ENCODE data around the gene GSTM1.

Gene GSTM1

DNA sequence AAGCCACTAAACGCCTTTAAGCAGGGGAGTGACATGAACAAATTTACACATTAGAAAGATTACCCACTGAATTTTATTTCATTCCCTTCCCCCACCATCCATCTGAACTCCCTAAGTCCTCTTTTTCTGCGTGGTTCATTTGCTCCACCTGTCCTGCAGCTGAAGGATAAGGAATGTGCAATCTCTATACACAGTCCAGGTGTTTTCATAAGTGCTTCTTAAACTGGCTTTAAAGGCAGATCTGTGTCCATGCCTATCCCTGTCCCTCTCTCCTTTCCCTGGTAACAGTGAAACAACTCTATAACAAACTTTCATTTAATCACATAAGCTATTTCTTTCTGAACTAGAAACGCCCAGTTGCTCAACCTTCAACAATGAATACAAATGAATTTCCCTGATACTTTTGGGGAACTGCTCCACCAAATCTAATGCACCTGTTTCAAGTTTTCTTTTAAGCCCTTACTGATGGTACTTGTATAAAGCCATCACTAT, 44.8 kb downstream of the GSTM1 start:
- DNase-seq: no peak

DNA sequence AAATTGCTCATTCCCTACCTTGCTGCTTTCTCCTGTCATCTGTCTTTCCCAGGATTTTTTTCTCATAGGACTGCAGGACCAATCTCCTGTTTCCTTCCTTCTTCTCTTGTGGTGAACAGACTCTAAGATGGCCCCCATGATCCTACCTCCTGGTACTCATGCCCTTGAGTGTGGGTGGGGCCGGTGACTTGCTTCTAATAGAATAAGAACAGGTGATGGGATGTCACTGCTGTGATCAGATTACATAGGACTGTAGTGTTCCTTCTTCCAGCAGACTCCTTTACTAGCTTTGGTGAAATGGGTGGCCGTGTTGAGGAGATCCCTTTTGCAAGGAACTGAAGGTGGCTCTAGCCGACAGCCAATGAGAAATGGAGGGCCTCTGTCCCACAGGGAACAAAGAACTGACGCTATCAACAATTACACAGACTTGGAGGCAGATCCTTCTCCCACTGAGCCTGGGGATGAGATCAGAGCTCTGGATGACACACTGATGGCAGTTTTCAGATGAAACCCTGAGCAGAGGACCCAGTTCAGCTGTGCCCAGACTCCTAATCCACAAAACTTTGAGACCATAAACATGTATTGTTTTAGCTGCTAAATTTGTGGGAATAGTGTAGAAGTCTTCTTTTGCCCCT, 45.7 kb downstream of the GSTM1 start:
- DNase-seq: no peak

DNA sequence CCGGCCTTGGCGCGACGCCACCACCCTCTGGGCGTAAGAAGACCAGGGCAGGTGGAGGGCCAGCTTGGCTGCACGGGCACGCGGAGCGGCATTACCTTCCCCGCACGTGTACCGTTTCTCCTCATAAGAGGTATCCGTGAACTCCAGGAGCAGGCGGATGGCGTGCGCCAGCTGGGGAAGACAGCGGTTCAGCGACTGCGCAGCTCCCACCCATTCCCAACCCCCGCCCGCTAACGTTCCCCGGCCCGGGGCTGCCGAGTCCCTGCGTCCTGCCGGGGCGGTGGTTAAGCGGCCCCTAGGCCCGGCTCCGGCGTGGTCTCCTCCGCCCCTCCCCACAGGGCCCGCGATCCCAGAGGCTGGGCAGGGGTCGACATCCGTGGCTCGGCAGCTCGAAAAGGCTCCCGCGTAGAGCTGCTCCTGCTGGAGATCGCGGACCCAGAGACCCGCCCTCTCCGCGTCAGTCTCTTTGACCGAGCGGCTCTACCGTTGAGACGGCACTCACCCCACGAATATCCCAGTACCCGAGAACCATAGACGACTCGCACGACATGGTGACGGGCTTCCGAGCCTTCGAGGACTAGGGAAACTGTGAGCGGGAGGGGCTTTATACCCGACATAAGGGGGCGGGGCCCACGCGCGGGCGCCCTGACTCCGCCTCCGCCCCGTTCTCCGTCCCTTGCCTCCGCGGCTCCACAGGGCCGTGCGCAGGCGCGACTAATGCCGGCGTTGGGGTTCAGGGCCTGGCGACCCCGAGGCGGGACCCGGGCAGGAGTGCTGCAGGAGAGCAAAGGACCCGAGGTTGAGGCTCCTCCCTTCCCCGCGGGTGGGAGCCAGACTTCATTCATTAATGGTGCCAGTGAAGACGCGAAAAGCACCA, 52.4 kb downstream of the GSTM1 start:
- peak; percentile 97 for DNase-seq

DNA sequence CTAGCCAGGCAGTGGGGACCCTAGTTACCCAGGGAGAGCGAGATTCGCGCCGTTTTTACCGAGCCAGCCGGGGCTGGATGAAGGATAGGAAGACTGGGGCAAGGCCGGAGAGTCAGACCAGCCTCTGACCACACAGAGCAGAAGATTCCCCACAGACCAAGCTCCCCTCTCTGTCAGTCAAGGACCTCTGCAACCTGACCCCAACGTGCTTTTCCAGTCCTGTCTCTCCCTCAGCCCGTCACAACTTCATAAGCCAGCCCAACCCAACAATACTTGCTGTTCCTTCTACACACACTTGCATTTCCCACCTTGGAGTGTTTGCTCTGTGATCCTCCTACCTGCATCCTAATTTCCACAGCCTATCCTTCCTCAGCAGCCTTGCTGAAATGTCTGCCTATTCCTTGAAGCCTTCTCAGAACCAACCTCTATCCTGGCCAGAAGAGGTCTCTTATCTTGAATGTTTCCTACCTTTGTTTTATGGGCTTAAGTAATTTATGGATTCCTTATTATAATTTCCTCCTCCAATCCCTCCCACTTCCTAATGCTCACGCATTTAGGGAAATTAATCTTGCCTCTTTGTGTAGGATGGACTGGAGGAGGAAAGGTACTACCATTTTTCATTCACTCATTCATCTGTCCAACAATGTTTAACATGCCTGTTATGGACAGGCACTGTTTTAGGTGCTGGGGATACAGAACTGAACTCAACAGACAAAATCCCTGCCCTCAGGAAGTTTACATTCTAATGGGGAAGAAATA, 53.2 kb downstream of the GSTM1 start, which contains the start of gene GSTM3:
GSTM3 (minus strand) TSS at position 424 of the 759 bp plus-strand sequence. CDS start 751 bp downstream, outside the sequence.
- DNase-seq: no peak

All from retina (tissue), 1 donor.